ENCODE data around the gene NR3C2.

DNA sequence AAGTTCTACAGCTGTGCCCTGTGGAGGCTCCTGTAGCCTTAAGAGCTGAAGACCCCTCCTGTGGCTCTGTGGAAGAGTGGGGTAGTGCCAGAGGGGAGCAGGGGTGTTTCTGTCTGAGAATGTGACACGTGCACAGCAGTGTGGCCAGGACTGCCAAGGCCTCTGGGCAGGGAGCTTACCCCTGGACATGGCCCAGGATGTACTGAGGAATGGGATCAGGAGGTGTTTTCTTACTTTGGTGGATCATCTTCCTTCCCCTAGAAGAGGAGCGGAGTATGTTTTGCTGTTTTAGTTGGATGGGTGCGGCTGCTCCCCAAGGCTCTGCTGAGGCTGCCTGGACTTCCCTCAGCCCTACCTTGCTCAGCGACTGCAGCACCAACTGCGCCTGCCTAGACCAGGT lies 367.8 kb downstream of the NR3C2 start:
- TF ChIP-seq POLR2AphosphoS5 (IDR thresholded peaks at IDR 0.05; ENCODE audit: low read depth, low read length) (no peak), POLR2A (IDR thresholded peaks at IDR 0.05; ENCODE audit: low read depth, low read length) (no peak)
